GM12878 (cell line): ENCODE results near the gene NOVA2. TPM values are rescaled to one million over a fixed set of nuclear protein-coding genes. Genes with fewer than 3 reads are reported as not detected.

ENCODE experiments used
- FOS ChIP-seq: IDR thresholded peaks from 3 replicates; pipeline ENCODE4 v1.6.1; 2011; ENCODE audit warnings: borderline replicate concordance; ENCODE audit not compliant: insufficient read length; ENCODE audit errors: extremely low read depth
- FOXK2 ChIP-seq: fragments of 450-650 bp; IDR thresholded peaks from 2 replicates; pipeline ENCODE4 v1.6.1; 2017; ENCODE audit warnings: mild to moderate bottlenecking, moderate library complexity
- RAD51 ChIP-seq: fragments of 450-650 bp; IDR thresholded peaks from 2 replicates; pipeline ENCODE4 v1.6.1; 2016; ENCODE audit warnings: moderate library complexity, mild to moderate bottlenecking, inconsistent platforms
- SUPT20H ChIP-seq: IDR thresholded peaks from 2 replicates; pipeline ENCODE4 v1.6.1; 2011; ENCODE audit warnings: low read depth, mild to moderate bottlenecking, low read length, moderate library complexity, borderline replicate concordance; ENCODE audit not compliant: control insufficient read depth
- ZBTB4 ChIP-seq: fragments of 450-650 bp; formaldehyde crosslinking; IDR thresholded peaks from 2 replicates; pipeline ENCODE4 v1.4.0; 2022; ENCODE audit warnings: mild to moderate bottlenecking, moderate library complexity
- ZBTB40 ChIP-seq: fragments of 450-650 bp; IDR thresholded peaks from 2 replicates; pipeline ENCODE4 v1.6.1; 2016; ENCODE audit warnings: mild to moderate bottlenecking, moderate library complexity, borderline replicate concordance
- polyA plus RNA-seq, 11 experiments: library from polyadenylated mRNA; depleted of rRNA in 4 of 11; unstranded in 6 of 11; stranded (reverse) in 5 of 11; fragments of >200 nt; fragmentation: Nextera tagmentation in 4 of 11; fragmentation: Illumina TruSeq in 1 of 11; extraction: Ambion mirVana in 4 of 11; extraction: Trizol in 1 of 11; gene quantifications; 1 replicate in 1 of 11; 2 replicates in 10 of 11; pipeline versions ENCODE4 v1.2.1 to v1.2.3, GENCODE V29; 2011 to 2016; ENCODE audit warnings: inconsistent platforms in 2 of 11, missing spikeins in 2 of 11, low read depth in 1 of 11
- total RNA-seq, 4 experiments: library from RNA; depleted of rRNA in 3 of 4; stranded (reverse); fragments of >200 nt in 3 of 4; fragmentation: Illumina TruSeq in 1 of 4; extraction: Trizol in 1 of 4; gene quantifications; 2 replicates each; pipeline versions ENCODE4 v1.2.1 to v1.2.3, GENCODE V29; 2013 to 2021
- TF ChIP-seq, protein P1 (sequence below): IDR thresholded peaks from 2 replicates; pipeline ENCODE4 v1.6.1; 2011; ENCODE audit warnings: borderline replicate concordance, low read depth, mild to moderate bottlenecking, moderate library complexity, low read length; ENCODE audit not compliant: insufficient read depth, poor library complexity, severe bottlenecking

The NOVA2 gene
- total and polyA plus RNA-seq, 10 of the 15 experiments (the other 5 are each of a cell fraction or from before 2014, with no cell fraction given), result under 0.01 to 0.44 (median 0.03) TPM; not detected in 4

- TF ChIP-seq FOXK2, result no peak
- TF ChIP-seq ZBTB40, result no peak
- TF ChIP-seq SUPT20H, result no peak
- TF ChIP-seq, protein P1, sequence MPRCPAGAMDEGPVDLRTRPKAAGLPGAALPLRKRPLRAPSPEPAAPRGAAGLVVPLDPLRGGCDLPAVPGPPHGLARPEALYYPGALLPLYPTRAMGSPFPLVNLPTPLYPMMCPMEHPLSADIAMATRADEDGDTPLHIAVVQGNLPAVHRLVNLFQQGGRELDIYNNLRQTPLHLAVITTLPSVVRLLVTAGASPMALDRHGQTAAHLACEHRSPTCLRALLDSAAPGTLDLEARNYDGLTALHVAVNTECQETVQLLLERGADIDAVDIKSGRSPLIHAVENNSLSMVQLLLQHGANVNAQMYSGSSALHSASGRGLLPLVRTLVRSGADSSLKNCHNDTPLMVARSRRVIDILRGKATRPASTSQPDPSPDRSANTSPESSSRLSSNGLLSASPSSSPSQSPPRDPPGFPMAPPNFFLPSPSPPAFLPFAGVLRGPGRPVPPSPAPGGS, result no peak
- no peak for TF ChIP-seq ZBTB4
- no peak for TF ChIP-seq FOS
- TF ChIP-seq RAD51, result no peak
Measured at GRCh38 chr19:46014941-46015686, 41.4 kb upstream of the NOVA2 start (continued).
